Subcutaneous adipose tissue (tissue), 4 donors: Measurements from ENCODE around the gene ATP13A2. TPM values are rescaled to one million over a fixed set of nuclear protein-coding genes. Genes with fewer than 3 reads are reported as not detected.

Experiments
- CTCF ChIP-seq: fragments of 450-650 bp; IDR thresholded peaks from one replicate; pipeline ENCODE4 v1.5.1; 2016; ENCODE audit warnings: low read depth, mild to moderate bottlenecking, control low read depth, antibody characterized with exemption, moderate library complexity
- total RNA-seq, 4 donors: library from RNA; depleted of rRNA; stranded (reverse); fragments of >200 nt; gene quantifications; one replicate each; pipeline ENCODE4 v1.1.0, GENCODE V29; 2016

Gene ATP13A2
- total RNA-seq, 4 donors from 2014 or later, result 14.8 to 33.0 (median 22.5) TPM

GRCh38 chr1:16967095-16967575, 44.6 kb downstream of the ATP13A2 start:
- TF ChIP-seq CTCF, result no peak

- no peak for TF ChIP-seq CTCF
These were observed 45.4 kb downstream of the ATP13A2 start for GRCh38 chr1:16966282-16966681.

- no peak for TF ChIP-seq CTCF
These were observed 46.2 kb downstream of the ATP13A2 start for GRCh38 chr1:16965486-16966067.

GRCh38 chr1:16961297-16962133, 50.2 kb downstream of the ATP13A2 start:
- TF ChIP-seq CTCF, result no peak

- no peak for TF ChIP-seq CTCF
These were observed 51.0 kb downstream of the ATP13A2 start for GRCh38 chr1:16960560-16961296.

- TF ChIP-seq CTCF, result no peak
These were observed 53.3 kb downstream of the ATP13A2 start for GRCh38 chr1:16958475-16958874.

GRCh38 chr1:16957731-16958130, 54.0 kb downstream of the ATP13A2 start:
- no peak for TF ChIP-seq CTCF
